Measurements from ENCODE around the gene ERBB4.

Gene ERBB4

GRCh38 chr2:212299333-212299732 is 239.3 kb downstream of the ERBB4 start:
- Mint-ChIP-seq H3K9me3 (no peaks in the 10 kb centered on the region), H3K36me3 (ENCODE audit: low read depth) (no peaks in the 10 kb centered on the region), H3K4me1 (ENCODE audit: low read depth) (no peaks in the 10 kb centered on the region), H3K4me3 (no peak overlapping the region), H3K27me3 (ENCODE audit: low read depth) (no peaks in the 10 kb centered on the region), H3K27ac (no peak overlapping the region)
- DNase-seq (ENCODE audit: low spot score) = no peak

- Mint-ChIP-seq H3K36me3 (ENCODE audit: low read depth) (no peaks in the 10 kb centered on the region), H3K4me1 (ENCODE audit: low read depth) (no peaks in the 10 kb centered on the region)
Observed at GRCh38 chr2:212295571-212295970, 243.0 kb downstream of the ERBB4 start.

GRCh38 chr2:212294816-212295215 is 243.8 kb downstream of the ERBB4 start:
- Mint-ChIP-seq H3K36me3 (ENCODE audit: low read depth) (no peaks in the 10 kb centered on the region), H3K9me3 (no peaks in the 10 kb centered on the region), H3K4me1 (ENCODE audit: low read depth) (no peaks in the 10 kb centered on the region), H3K27me3 (ENCODE audit: low read depth) (no peaks in the 10 kb centered on the region), H3K4me3 (no peak overlapping the region), H3K27ac (no peak overlapping the region)
- DNase-seq (ENCODE audit: low spot score) = no peak

More at GRCh38 chr2:212295571-212295970, 243.0 kb downstream of the ERBB4 start:
- H3K4me3 Mint-ChIP-seq = no peak overlapping the region
- no peak overlapping the region for H3K27ac Mint-ChIP-seq
- H3K9me3 Mint-ChIP-seq = no peaks in the 10 kb centered on the region
- no peak for DNase-seq (ENCODE audit: low spot score)
- H3K27me3 Mint-ChIP-seq (ENCODE audit: low read depth) = no peaks in the 10 kb centered on the region

GRCh38 chr2:212289301-212289700 is 249.3 kb downstream of the ERBB4 start:
- H3K9me3 Mint-ChIP-seq = no peaks in the 10 kb centered on the region
- no peaks in the 10 kb centered on the region for H3K27me3 Mint-ChIP-seq (ENCODE audit: low read depth)
- DNase-seq (ENCODE audit: low spot score) = no peak
- H3K4me1 Mint-ChIP-seq (ENCODE audit: low read depth) = no peaks in the 10 kb centered on the region
- no peak overlapping the region for H3K4me3 Mint-ChIP-seq
- no peaks in the 10 kb centered on the region for H3K36me3 Mint-ChIP-seq (ENCODE audit: low read depth)
- H3K27ac Mint-ChIP-seq = no peak overlapping the region

GRCh38 chr2:212288308-212288707 is 250.3 kb downstream of the ERBB4 start:
- Mint-ChIP-seq H3K9me3 (no peaks in the 10 kb centered on the region), H3K4me3 (no peak overlapping the region), H3K27ac (no peak overlapping the region), H3K36me3 (ENCODE audit: low read depth) (no peaks in the 10 kb centered on the region), H3K4me1 (ENCODE audit: low read depth) (no peaks in the 10 kb centered on the region), H3K27me3 (ENCODE audit: low read depth) (no peaks in the 10 kb centered on the region)
- no peak for DNase-seq (ENCODE audit: low spot score)

GRCh38 chr2:212284166-212284565 is 254.4 kb downstream of the ERBB4 start:
- H3K27ac Mint-ChIP-seq = no peak overlapping the region

GRCh38 chr2:212282671-212283261 is 255.8 kb downstream of the ERBB4 start:
- no peak overlapping the region for H3K27ac Mint-ChIP-seq

More at GRCh38 chr2:212284166-212284565, 254.4 kb downstream of the ERBB4 start:
- Mint-ChIP-seq H3K36me3 (ENCODE audit: low read depth) (no peaks in the 10 kb centered on the region), H3K4me1 (ENCODE audit: low read depth) (no peaks in the 10 kb centered on the region), H3K4me3 (no peak overlapping the region), H3K27me3 (ENCODE audit: low read depth) (no peaks in the 10 kb centered on the region), H3K9me3 (no peaks in the 10 kb centered on the region)
- no peak for DNase-seq (ENCODE audit: low spot score)

GRCh38 chr2:212276813-212277212 is 261.8 kb downstream of the ERBB4 start:
- no peak overlapping the region for H3K4me3 Mint-ChIP-seq
- H3K27ac Mint-ChIP-seq = no peak overlapping the region
- no peaks in the 10 kb centered on the region for H3K4me1 Mint-ChIP-seq (ENCODE audit: low read depth)
- no peaks in the 10 kb centered on the region for H3K9me3 Mint-ChIP-seq
- H3K27me3 Mint-ChIP-seq (ENCODE audit: low read depth) = no peaks in the 10 kb centered on the region
- no peak for DNase-seq (ENCODE audit: low spot score)
- H3K36me3 Mint-ChIP-seq (ENCODE audit: low read depth) = no peaks in the 10 kb centered on the region

More at GRCh38 chr2:212282671-212283261, 255.8 kb downstream of the ERBB4 start:
- no peaks in the 10 kb centered on the region for H3K4me1 Mint-ChIP-seq (ENCODE audit: low read depth)
- no peaks in the 10 kb centered on the region for H3K36me3 Mint-ChIP-seq (ENCODE audit: low read depth)
- H3K4me3 Mint-ChIP-seq = no peak overlapping the region
- no peak for DNase-seq (ENCODE audit: low spot score)
- no peaks in the 10 kb centered on the region for H3K9me3 Mint-ChIP-seq
- H3K27me3 Mint-ChIP-seq (ENCODE audit: low read depth) = no peaks in the 10 kb centered on the region

- no peaks in the 10 kb centered on the region for H3K27me3 Mint-ChIP-seq (ENCODE audit: low read depth)
- no peak overlapping the region for H3K4me3 Mint-ChIP-seq
- no peak for DNase-seq (ENCODE audit: low spot score)
- H3K27ac Mint-ChIP-seq = no peak overlapping the region
- no peaks in the 10 kb centered on the region for H3K9me3 Mint-ChIP-seq
- H3K36me3 Mint-ChIP-seq (ENCODE audit: low read depth) = no peaks in the 10 kb centered on the region
- no peaks in the 10 kb centered on the region for H3K4me1 Mint-ChIP-seq (ENCODE audit: low read depth)
Observed at GRCh38 chr2:212274215-212274614, 264.4 kb downstream of the ERBB4 start.

GRCh38 chr2:212271583-212271982 is 267.0 kb downstream of the ERBB4 start:
- Mint-ChIP-seq H3K4me1 (ENCODE audit: low read depth) (no peaks in the 10 kb centered on the region), H3K27ac (no peak overlapping the region), H3K4me3 (no peak overlapping the region), H3K36me3 (ENCODE audit: low read depth) (no peaks in the 10 kb centered on the region), H3K27me3 (ENCODE audit: low read depth) (no peaks in the 10 kb centered on the region), H3K9me3 (no peaks in the 10 kb centered on the region)
- no peak for DNase-seq (ENCODE audit: low spot score)

GRCh38 chr2:212269005-212269404 is 269.6 kb downstream of the ERBB4 start:
- H3K9me3 Mint-ChIP-seq = no peaks in the 10 kb centered on the region
- H3K27ac Mint-ChIP-seq = no peak overlapping the region
- H3K27me3 Mint-ChIP-seq (ENCODE audit: low read depth) = no peaks in the 10 kb centered on the region
- H3K4me1 Mint-ChIP-seq (ENCODE audit: low read depth) = no peaks in the 10 kb centered on the region
- DNase-seq (ENCODE audit: low spot score) = no peak
- H3K36me3 Mint-ChIP-seq (ENCODE audit: low read depth) = no peaks in the 10 kb centered on the region
- H3K4me3 Mint-ChIP-seq = no peak overlapping the region

GRCh38 chr2:212266297-212266696 is 272.3 kb downstream of the ERBB4 start:
- no peaks in the 10 kb centered on the region for H3K36me3 Mint-ChIP-seq (ENCODE audit: low read depth)
- no peak overlapping the region for H3K27ac Mint-ChIP-seq
- H3K4me3 Mint-ChIP-seq = no peak overlapping the region
- H3K9me3 Mint-ChIP-seq = no peaks in the 10 kb centered on the region
- H3K27me3 Mint-ChIP-seq (ENCODE audit: low read depth) = no peaks in the 10 kb centered on the region
- DNase-seq (ENCODE audit: low spot score) = no peak
- H3K4me1 Mint-ChIP-seq (ENCODE audit: low read depth) = no peaks in the 10 kb centered on the region

GRCh38 chr2:212265777-212266176 is 272.8 kb downstream of the ERBB4 start:
- Mint-ChIP-seq H3K9me3 (no peaks in the 10 kb centered on the region), H3K27ac (no peak overlapping the region), H3K4me3 (no peak overlapping the region), H3K4me1 (ENCODE audit: low read depth) (no peaks in the 10 kb centered on the region), H3K27me3 (ENCODE audit: low read depth) (no peaks in the 10 kb centered on the region), H3K36me3 (ENCODE audit: low read depth) (no peaks in the 10 kb centered on the region)
- DNase-seq (ENCODE audit: low spot score) = no peak

- Mint-ChIP-seq H3K9me3 (no peaks in the 10 kb centered on the region), H3K27ac (no peak overlapping the region), H3K4me1 (ENCODE audit: low read depth) (no peaks in the 10 kb centered on the region), H3K27me3 (ENCODE audit: low read depth) (no peaks in the 10 kb centered on the region), H3K36me3 (ENCODE audit: low read depth) (no peaks in the 10 kb centered on the region), H3K4me3 (no peak overlapping the region)
- DNase-seq (ENCODE audit: low spot score) = no peak
Observed at GRCh38 chr2:212264187-212264586, 274.4 kb downstream of the ERBB4 start.

GRCh38 chr2:212259226-212259625 is 279.4 kb downstream of the ERBB4 start:
- Mint-ChIP-seq H3K4me1 (ENCODE audit: low read depth) (no peaks in the 10 kb centered on the region), H3K36me3 (ENCODE audit: low read depth) (no peaks in the 10 kb centered on the region), H3K4me3 (no peak overlapping the region), H3K27ac (no peak overlapping the region), H3K27me3 (ENCODE audit: low read depth) (no peaks in the 10 kb centered on the region), H3K9me3 (no peaks in the 10 kb centered on the region)
- no peak for DNase-seq (ENCODE audit: low spot score)
